SH-SY5Y (cell line): ENCODE measurements around the gene CFAP92.

Experiments
- GATA2 ChIP-seq: IDR thresholded peaks from 2 replicates; pipeline ENCODE4 v1.6.1; 2011; ENCODE audit warnings: mild to moderate bottlenecking, low read depth, low read length
- GATA3 ChIP-seq: IDR thresholded peaks from 2 replicates; pipeline ENCODE4 v1.6.1; 2011; ENCODE audit warnings: low read depth, mild to moderate bottlenecking, low read length, moderate library complexity

DNA sequence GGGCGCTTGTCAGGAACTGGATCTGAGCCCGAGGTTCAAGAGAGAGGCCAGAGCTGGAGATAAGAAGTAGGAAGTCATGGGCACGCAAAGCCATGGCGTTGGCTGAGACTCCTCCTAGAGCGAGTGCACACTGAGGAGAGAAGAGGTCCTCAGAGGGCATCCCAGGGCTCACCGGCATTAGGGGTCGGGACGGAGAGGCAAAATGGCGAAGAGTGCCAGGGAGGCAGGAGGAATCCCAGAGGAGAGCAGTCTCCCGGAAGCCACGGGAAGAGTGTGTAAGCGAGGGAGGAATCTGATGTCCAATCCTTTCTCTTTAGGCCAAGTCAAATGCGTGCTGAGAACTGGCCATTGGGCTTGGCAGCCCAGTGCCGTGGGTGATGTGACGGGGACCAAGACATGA is 31.2 kb upstream of the CFAP92 start:
- TF ChIP-seq GATA3 (no peak), GATA2 (no peak)
